ENCODE results near the gene TESK2.

The TESK2 gene

GRCh38 chr1:45370575-45370974 lies 120.4 kb downstream of the TESK2 start:
- no peak for DNase-seq

DNA sequence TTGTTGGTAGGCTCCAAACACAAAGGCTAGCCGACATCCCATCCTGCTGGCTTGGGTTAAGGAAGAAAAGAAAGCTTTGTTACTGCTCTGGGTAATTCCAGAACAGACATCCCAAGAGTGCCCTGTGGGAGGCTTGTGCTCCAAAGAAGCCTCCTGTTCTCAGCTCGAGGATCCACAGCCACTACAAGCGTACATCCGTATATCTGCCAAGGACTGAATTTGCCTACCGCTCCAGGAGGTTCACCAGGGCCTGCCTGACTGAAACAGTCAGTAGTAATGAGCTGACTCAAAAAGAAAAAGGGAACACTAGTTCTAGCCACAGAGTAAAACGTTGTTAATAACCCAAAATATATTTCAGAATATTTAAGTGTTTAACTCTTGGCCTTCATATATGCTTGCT lies 125.9 kb downstream of the TESK2 start:
- DNase-seq = peak; percentile 19 to 32

DNA sequence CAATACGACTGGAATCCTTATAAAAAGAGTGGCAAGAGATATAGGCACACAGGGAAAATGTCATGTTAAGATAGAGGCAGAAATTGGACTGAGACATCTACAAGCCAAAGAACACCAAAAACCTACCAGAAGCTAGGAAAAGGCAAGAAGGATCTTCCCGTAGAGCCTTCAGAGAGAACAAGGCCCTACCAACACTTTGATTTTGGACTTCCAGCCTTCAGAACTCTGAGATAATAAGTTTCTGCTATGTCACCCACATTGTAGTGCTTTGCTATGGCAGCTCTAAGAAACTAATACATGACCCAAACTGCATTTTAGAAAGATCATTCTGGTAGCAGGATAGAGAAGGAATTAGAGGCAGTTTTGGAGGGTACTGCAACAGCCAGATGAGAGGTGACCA lies 126.7 kb downstream of the TESK2 start:
- no peak for DNase-seq

DNA sequence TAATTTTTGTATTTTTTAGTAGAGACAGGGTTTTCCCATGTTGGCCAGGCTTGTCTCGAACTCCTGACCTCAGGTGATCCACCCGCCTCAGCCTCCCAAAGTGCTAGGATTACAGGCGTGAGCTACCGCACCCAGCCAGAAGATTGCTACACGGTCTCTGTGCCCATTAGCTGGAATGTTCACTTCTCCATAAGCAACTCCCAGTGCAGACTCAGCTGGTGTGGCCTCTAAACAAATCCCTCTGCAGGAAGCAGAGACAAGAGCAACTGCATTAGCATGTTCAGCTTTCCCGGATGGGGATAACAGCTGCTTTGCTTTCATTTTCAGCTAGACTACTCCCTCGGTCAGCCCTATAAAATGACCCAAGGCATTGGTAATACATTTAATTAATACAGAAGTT lies 130.0 kb downstream of the TESK2 start:
- peak in 1 of 2 donors; percentile 36 for DNase-seq

- DNase-seq = peak; percentile 47 to 86
These were observed 131.0 kb downstream of the TESK2 start for GRCh38 chr1:45359882-45360513.

GRCh38 chr1:45356186-45356585 lies 134.8 kb downstream of the TESK2 start:
- no peak for DNase-seq

GRCh38 chr1:45355683-45356082 lies 135.3 kb downstream of the TESK2 start:
- no peak for DNase-seq

DNA sequence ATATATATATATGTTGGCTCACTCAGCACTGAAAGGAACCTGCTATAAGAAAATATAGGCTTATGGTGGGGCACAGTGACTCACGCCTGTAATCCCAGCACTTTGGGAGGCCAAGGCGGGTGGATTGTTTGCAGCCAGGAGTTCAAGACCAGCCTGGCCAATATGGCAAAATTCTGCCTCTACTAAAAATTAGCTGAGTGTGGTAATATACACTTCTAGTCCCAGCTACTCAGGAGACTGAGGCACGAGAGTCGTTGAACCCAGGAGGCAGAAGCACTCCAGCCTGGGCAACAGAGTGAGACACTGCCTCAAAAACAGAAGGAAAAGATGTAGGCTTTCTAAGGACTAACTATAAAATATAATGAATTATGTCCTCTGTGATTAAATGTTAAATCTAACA lies 136.1 kb downstream of the TESK2 start:
- DNase-seq = no peak

GRCh38 chr1:45353685-45354084 lies 137.3 kb downstream of the TESK2 start:
- peak in 1 of 2 donors; percentile 11 for DNase-seq

- no peak for DNase-seq
These were observed 139.5 kb downstream of the TESK2 start for GRCh38 chr1:45351508-45351907.

DNA sequence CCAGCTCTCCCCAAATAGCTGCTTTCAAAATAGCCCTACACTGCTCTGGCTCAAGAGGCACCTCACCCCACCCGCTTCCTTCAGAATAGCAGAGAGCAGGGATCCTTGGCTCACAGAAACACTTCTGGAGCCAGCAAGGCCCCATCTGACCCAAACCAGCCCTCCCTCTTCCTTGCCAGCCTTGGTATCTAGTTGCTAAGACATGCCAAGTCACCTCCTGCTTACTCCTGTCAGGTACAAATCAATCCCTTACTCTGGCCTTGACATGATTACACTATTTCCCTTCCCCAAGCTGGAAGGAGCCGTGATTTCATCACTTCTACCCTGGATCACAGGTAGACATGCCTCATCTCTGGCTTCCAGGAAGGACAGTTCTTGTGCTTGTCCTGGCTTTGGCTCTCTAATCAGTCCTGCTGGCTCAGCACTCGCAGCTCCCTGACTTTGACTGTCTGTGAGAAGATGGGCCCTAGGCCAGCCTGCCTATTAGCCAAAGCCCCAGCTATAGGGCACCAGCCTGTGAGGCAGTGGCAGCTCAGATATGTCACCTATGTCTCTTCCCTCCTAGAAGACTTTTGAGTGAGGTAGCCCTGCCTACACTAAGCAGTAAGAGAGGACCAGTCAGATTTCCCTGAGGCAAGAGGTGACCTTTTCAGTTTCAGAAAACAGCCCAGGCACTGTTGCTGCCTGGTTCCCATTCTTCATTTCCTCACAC lies 141.8 kb downstream of the TESK2 start:
- no peak for DNase-seq

DNA sequence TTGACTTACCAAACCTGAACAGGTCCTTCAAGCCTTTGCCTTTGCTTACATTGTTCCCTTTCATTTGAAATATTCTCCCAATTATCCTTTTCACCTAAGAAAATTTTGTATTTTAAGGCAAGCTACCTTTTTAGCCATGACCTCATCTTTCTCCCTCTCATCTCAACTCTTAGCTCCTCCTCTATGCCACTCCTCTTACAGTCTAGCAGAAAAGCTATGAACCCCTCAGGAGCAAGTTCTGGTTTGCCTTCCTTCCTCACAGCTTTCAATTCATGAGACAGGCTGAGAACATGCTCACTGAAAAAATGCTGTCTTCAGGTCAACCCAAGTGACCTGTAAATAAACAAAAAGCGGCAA lies 142.4 kb downstream of the TESK2 start:
- no peak for DNase-seq

- no peak for DNase-seq
These were observed 142.9 kb downstream of the TESK2 start for GRCh38 chr1:45348020-45348419.

DNA sequence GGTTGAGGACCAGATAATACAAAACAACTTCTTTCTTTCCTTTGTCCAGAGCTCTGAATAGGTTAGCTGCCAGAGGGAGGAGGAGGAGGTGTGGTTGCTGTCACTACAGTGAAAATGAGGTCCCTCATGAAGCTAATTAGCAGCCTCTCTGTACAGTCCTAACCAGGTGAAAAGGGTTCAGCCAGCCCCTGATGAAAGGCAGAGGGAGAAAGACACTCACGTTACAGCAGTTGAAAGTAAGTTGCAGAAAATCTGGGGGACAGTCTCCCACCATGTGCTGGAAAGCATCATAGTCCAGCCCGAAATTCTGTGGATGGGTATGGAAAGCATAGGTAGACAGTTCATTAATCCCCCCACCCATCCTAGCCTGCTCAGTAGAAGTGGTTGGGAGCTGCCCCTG lies 144.5 kb downstream of the TESK2 start:
- DNase-seq = no peak

- DNase-seq = no peak
These were observed 145.9 kb downstream of the TESK2 start for GRCh38 chr1:45345014-45345413.

DNA sequence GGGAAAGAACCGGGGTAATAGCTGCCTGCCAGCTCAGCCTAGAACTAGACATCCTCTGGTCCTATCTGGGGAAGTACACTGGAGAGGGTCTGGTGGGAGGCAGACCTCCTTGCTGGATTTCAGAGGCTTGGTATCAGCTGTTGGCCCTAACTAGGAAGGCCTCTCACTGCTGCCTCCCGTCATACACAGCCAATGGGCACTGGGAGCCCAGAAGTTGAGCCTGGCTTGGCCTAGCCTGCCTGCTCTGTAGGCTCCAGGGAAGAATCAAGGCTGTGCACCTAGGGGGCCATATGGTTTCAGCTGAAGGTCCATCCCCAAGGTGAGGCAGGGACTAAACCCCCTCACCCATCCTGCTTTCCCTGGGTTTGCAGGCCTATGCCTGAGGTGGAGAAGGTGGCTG lies 146.5 kb downstream of the TESK2 start:
- no peak for DNase-seq

- no peak for DNase-seq
These were observed 150.0 kb downstream of the TESK2 start for GRCh38 chr1:45340816-45341466.

- peak; percentile 83 to 91 for DNase-seq
These were observed 151.0 kb downstream of the TESK2 start, which contains the start of the genes MUTYH and TOE1 for GRCh38 chr1:45339789-45340558. MUTYH (minus strand) TSS chr1:45340440; CDS start chr1:45334505, 5,935 bp downstream. TOE1 (plus strand) TSS chr1:45340170; CDS start chr1:45340253, 83 bp downstream.

- no peak for DNase-seq
These were observed 153.2 kb downstream of the TESK2 start for GRCh38 chr1:45337630-45338325.

DNA sequence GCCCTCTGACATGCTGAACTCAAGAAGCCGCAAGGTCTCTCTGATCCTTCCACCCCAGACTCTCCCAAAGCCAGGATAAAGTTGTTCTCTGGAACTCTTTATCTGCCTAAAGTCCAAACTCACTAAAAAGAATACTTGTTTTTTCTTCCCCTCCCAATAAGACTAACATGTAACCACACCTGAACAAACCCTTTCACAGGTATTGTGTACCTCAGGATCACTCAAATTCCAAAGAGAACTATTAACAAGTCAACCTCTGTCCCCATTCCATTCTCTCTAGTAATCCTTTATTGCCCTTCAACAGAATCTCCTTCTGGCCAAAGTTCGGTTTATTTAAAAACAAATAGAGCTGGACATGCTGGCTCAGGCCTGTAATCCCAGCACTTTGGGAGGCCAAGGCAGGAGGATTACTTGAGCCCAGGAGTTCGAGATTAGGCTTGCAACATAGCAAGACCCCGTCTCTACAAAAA lies 155.1 kb downstream of the TESK2 start:
- DNase-seq = no peak

DNA sequence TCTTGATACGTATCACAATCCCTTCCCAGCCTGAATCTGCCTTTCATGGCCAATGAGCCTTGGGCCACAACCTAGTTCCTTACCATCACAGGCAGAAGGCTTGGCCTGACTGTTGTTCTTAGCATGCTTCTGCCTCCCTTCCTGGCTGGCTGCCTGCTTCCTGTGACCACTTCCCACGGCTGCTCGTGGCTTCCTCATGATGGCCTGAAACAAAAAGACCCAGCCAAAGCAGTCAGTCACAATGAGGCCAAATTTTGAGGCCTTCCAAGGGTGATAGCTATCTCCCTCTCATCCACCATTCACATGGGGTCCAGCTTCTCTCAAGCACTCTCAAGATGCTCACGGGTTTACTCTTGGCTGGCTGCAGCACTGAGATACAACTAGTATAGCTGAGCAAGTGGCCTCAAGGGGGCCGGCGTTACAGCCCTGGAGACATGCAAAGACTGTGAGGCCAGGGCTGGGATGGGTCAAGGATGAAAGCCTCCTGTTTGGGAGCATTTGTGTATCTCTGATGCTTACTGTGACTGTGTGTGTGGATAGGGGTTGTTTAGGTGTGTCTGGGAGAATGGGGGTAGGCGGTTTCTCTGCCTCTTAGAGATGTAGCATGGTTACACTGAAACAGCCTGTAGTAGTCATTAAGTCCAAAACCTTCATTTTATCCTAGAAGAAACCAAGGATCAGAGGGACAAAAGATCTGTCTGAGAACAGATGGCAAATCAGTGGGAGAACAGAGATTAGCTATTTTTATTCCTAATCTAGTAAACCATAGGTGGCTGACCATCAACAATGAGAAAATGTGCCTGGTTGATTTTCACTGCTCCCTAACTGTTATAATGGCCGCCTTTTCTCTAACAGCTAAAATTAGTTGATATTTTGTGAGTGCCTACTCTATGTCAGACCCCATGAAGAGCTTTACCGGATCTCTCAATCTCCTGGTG lies 156.4 kb downstream of the TESK2 start:
- no peak for DNase-seq
